NCI-H2196 treated with DMSO at 0.1 percent for 48 hours (cell line): Measurements from ENCODE around the gene IMPACT.
A peak's percentile ranks its signal among the peaks of the same experiment; 100 is the strongest.

Experiments
- DNase-seq: peaks from one replicate; lab custom pipeline; 2025; ENCODE audit not compliant: unreplicated experiment; lab: John Stamatoyannopoulos, UW

The IMPACT gene

DNA sequence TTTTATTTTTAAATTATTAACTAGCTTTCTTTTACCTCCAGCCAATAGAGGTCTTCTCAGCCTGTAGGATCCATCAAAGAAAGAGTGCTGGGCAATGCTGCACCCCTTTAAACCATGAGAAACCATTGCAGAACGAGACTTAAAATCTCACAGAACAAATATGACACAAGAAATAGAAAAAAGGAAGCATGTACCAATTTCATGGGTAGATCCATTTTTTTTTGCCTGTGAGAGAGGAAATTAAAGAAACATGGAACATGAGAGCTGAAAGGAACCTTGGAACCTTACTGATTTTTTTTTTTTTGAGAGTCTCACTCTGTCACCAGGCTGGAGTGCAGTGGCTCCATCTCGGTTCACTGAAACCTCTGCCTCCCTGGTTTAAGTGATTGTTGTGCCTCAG, 47.9 kb downstream of the IMPACT start:
- DNase-seq, result no peak

- DNase-seq, result no peak
Observed at GRCh38 chr18:24475926-24476589, 49.6 kb downstream of the IMPACT start.

- DNase-seq, result no peak
Observed at GRCh38 chr18:24479371-24479770, 52.9 kb downstream of the IMPACT start.

DNA sequence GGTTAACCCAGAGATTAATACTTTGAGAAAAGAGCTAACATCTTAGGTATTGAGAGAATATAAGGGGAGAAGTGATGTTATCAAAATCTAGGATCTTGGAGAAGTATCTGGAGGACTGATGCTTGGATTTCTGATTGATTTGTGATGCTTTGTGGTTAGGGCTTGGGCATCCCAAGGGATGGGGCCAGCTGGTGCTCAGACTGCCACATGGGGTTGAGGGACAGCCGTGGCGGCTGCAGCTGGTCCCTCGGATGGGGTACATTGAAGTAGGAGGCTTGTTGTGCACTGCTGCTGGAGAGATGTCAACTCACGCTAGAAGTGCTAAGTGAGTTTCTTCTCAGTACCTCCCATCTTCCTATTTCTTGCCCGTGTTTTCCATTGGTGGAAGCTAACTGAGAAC, 56.4 kb downstream of the IMPACT start:
- no peak for DNase-seq

- no peak for DNase-seq
Observed at GRCh38 chr18:24485681-24486080, 59.2 kb downstream of the IMPACT start.

DNA sequence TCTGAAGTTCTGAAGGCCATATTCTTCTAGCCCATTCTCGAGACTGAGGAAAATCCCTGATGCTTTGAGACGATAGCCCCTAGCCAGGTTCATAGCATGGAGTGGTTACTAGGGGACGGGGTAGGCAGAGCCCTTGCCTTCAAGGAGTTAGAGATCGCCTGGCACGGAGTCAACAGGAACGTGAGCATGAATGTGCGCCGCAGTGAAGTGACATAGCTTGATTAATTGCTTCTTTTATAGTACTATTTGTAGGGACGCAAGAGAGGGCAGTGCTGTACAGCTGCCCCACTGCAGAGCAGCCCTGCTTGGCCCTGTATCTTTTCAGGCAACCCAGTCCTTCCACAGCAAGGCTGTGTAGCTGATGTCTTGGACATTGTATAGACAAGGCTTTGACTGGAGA, 60.2 kb downstream of the IMPACT start:
- no peak for DNase-seq

GRCh38 chr18:24488824-24489493, 62.5 kb downstream of the IMPACT start:
- DNase-seq, result peak; percentile 4

- DNase-seq, result no peak
Observed at GRCh38 chr18:24490539-24490938, 64.1 kb downstream of the IMPACT start.

DNA sequence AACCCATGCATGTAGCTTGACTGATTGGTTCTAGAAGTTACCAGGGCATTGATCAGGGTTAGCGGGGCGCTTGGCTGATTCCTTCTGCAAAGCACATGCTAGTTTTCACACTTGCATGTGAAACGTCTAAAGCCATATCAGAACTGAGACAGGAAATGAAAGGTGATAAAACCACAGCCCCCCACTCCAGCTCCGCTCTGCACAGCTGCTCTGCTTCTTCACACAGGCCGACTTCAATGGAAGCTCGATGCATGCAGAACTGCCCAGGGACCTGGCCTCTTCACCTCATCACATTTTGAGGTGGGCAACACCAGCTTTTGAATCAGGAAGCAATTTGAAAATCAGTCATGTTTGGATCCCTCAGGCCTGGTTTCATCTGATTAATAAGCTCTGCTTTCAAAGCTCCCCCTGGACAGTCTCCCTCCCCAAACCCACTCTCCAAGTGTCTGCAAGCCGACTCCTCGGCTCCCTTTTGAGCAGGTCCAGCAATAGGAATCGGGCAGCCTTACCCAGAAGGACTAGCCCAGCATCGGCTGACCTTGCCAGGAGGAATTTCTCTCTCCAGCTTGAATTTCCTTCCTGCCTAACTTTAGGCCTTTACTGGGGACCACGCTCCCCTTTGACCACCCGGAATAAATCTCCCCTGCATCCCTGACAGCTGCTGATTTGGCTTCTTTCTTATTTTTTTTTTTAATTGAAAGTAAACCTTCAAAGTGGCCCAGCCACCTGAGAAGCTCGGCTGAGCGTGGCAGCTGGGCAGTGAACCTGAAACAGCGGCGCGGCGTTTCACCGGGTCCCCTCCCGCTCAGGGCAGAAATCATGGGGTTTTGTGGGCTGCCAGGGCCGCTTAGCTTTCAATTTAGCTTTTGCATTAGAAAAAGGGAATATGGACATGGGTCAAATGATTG, 65.7 kb downstream of the IMPACT start:
- no peak for DNase-seq

GRCh38 chr18:24494586-24494985, 68.1 kb downstream of the IMPACT start:
- no peak for DNase-seq

DNA sequence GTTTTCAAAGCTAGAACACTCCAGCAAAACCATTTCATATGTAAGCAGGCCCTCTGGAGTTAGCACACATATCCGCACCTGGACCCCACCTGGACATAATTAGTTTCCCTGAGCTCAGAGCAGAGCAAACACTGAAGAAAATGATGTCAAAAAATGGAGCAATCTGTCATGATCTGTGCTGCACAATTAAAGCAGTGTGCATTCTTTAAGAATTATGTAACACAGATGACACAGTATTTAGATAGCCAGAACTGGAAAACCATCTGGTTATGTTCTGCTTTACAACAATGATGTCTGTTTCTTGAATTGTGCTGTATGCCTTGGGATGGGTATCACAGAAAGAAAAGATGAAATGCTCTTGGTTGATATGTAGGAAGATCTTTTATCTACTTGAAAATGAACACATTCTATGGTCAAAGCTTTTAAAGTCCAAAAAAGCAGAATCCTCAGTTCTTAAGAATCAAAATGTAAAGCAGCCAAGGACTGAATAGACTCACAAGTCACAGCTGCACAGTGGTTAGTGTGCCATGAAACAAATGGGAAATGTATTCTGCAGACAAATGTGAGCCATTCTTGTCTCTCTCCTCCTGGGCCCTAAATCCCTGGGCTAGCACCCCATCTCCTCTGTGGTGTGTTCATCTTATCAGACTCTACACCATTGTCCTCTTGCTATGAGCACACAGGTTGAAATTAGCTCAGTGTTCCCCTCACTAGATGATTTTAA, 70.7 kb downstream of the IMPACT start:
- no peak for DNase-seq

- no peak for DNase-seq
Observed at GRCh38 chr18:24499814-24500213, 73.3 kb downstream of the IMPACT start.

DNA sequence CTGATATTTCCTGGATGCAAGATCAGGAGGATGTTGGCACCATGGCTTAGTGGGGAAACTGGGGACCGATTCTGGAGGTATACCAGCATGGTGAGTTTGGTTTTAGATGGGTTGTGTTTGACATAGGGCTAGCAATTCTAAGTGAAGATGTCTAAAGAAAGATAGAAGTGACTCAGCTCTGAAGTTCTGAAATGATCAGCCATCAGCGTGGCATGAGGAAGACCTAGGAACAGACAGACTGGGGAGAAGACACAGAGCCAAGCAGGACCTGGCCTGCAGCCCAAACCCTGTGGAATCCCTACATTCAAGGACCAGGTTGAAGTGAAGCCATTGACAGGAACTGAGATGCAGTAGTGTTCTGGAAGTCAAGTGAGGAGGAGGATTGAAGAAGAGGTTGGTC, 73.7 kb downstream of the IMPACT start:
- no peak for DNase-seq

- DNase-seq, result no peak
Observed at GRCh38 chr18:24500766-24501165, 74.3 kb downstream of the IMPACT start.

DNA sequence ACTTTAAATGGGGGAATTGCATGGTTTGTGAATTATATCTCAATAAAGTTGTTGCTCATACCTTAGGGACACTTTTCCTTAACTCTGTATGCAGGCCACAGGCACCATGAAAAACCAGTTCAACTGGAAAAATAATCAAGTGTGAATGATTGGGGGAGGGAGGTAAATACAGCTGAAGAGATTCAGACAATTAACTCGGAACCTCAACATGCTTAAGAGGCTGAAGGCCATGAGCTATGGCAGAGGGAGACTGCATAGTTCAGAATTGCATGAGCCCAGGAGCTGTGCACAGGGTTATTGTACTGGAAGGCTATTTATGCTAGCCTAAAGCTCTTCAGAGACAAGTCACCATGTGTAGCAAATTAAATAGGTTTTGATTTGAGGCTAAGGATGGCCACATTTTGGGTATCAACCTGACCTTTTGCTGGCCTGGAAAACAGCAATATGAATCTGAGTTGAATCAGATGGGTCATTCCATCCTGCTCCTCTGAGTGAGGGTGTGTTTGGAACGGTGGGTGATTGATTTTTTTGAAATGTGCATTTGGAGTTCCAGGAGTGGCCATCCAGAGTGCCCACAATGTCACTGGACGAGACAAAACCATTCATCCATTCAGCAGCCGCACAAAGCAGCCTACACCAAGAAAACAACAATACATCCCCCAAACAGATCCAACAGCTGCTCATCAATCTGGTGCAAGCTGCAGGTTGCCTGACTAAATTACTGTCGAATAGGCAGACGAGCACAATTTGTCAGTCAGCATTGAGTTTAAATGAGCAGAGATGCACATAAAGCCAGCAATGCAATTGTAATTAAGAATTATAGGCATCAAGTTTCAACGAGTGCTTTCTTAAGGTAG, 76.4 kb downstream of the IMPACT start:
- DNase-seq, result no peak
